HL-60 (cell line): ENCODE results near the gene PAPPA2.
"Not testable (repeated sequence)": the region's sequence is repeated elsewhere in the genome, so short reads cannot be mapped to it uniquely, and the experiment has no call there.

ENCODE experiments used
- DNase-seq, 2 experiments: peaks; one replicate each; pipeline ENCODE4 v3.0.0-alpha.2; 2010 to 2020; ENCODE audit warnings: low read depth in 1 of 2, low spot score in 1 of 2
- H3K27ac ChIP-seq: fragments of 250-450 bp; sonication (Bioruptor Pico); replicated peaks from 2 replicates; pipeline ENCODE4 v1.5.1; 2020; ENCODE audit warnings: mild to moderate bottlenecking, moderate library complexity
- H3K27me3 ChIP-seq: fragments of 250-450 bp; sonication (Bioruptor Pico); 2 replicates; pipeline ENCODE4 v1.5.1; 2021; ENCODE audit warnings: mild to moderate bottlenecking, moderate library complexity; ENCODE audit not compliant: insufficient read depth, poor library complexity, severe bottlenecking
- H3K4me3 ChIP-seq: replicated peaks from 2 replicates; pipeline ENCODE4 v1.5.1; 2011; ENCODE audit warnings: mild to moderate bottlenecking, control low read depth, low read length; ENCODE audit not compliant: insufficient read depth
- CTCF ChIP-seq: IDR thresholded peaks from one replicate; pipeline ENCODE4 v1.5.1; 2011; ENCODE audit warnings: low read length, control low read depth, inconsistent platforms; ENCODE audit not compliant: insufficient read depth
- GABPA ChIP-seq: IDR thresholded peaks from 2 replicates; pipeline ENCODE4 v1.6.1; 2012; ENCODE audit warnings: low read depth
- POLR2AphosphoS5 ChIP-seq: IDR thresholded peaks from 2 replicates; pipeline ENCODE4 v1.6.1; 2012; ENCODE audit warnings: low read depth
- SPI1 ChIP-seq: IDR thresholded peaks from 2 replicates; pipeline ENCODE4 v1.6.1; 2012; ENCODE audit warnings: low read depth, mild to moderate bottlenecking, borderline replicate concordance
- TF ChIP-seq, protein P1 (sequence below): IDR thresholded peaks from 2 replicates; pipeline ENCODE4 v1.6.1; 2012; ENCODE audit warnings: low read depth; ENCODE audit not compliant: insufficient replicate concordance

PAPPA2 gene

DNA sequence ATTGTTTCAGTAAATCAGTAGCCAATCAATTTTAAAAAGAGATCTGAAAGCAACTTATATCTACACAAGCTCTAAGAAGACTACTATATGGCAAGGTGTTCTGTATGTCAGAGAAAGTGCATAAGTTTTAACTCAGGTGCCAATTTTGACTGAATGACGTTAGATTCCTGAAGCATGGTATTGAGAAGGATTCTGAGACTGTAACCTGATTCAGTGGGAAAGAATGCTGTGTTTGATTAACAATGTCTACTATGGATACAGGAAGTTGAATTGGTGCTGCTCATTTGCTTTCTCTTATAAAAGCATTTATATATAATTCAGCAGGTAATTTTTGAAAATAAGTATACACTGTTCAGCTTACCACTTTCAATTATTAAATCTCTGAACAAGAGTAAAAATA is 156.3 kb downstream of the PAPPA2 start:
- H3K27ac ChIP-seq: no peak overlapping the region
- no peak for DNase-seq
- H3K4me3 ChIP-seq: no peak overlapping the region
- H3K27me3 ChIP-seq: no peaks in the 10 kb centered on the region
- no peak for TF ChIP-seq GABPA
- TF ChIP-seq, protein P1, sequence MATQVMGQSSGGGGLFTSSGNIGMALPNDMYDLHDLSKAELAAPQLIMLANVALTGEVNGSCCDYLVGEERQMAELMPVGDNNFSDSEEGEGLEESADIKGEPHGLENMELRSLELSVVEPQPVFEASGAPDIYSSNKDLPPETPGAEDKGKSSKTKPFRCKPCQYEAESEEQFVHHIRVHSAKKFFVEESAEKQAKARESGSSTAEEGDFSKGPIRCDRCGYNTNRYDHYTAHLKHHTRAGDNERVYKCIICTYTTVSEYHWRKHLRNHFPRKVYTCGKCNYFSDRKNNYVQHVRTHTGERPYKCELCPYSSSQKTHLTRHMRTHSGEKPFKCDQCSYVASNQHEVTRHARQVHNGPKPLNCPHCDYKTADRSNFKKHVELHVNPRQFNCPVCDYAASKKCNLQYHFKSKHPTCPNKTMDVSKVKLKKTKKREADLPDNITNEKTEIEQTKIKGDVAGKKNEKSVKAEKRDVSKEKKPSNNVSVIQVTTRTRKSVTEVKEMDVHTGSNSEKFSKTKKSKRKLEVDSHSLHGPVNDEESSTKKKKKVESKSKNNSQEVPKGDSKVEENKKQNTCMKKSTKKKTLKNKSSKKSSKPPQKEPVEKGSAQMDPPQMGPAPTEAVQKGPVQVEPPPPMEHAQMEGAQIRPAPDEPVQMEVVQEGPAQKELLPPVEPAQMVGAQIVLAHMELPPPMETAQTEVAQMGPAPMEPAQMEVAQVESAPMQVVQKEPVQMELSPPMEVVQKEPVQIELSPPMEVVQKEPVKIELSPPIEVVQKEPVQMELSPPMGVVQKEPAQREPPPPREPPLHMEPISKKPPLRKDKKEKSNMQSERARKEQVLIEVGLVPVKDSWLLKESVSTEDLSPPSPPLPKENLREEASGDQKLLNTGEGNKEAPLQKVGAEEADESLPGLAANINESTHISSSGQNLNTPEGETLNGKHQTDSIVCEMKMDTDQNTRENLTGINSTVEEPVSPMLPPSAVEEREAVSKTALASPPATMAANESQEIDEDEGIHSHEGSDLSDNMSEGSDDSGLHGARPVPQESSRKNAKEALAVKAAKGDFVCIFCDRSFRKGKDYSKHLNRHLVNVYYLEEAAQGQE: no peak
- no peak for TF ChIP-seq SPI1
- no peak for TF ChIP-seq CTCF
- TF ChIP-seq POLR2AphosphoS5: no peak

- Histone ChIP-seq H3K27ac (no peak overlapping the region), H3K4me3 (no peak overlapping the region), H3K27me3 (no peaks in the 10 kb centered on the region)
- no peak for DNase-seq
- no peak for TF ChIP-seq SPI1
Observed at GRCh38 chr1:176625365-176625764, 162.4 kb downstream of the PAPPA2 start.

- no peak for DNase-seq
- Histone ChIP-seq H3K4me3 (no peak overlapping the region), H3K27ac (no peak overlapping the region), H3K27me3 (no peaks in the 10 kb centered on the region)
- no peak for TF ChIP-seq SPI1
- no peak for TF ChIP-seq POLR2AphosphoS5
- TF ChIP-seq GABPA: no peak
- TF ChIP-seq, protein P1: no peak
- TF ChIP-seq CTCF: no peak
Observed at GRCh38 chr1:176626572-176627061, 163.6 kb downstream of the PAPPA2 start.

DNA sequence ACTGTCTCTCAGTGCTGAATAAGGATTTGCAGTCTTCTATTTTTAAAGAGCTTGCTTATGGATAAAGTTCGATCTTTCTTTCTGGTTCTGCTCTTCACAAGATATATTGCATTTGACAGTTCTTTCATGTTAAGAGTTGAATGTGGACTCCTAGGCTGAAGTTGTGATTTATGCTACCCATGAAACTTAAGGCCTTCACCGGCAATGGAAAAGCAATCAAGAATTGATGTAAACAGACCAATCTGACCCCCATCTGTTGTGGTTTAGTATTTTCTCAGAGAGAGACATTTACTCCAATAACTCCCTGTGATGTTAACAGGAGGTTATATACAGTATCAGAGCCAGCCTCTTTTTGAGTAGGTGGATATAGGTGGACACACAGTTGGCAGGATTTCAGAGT is 165.8 kb downstream of the PAPPA2 start:
- no peak for TF ChIP-seq CTCF
- TF ChIP-seq POLR2AphosphoS5: no peak
- no peak for TF ChIP-seq GABPA
- no peak for TF ChIP-seq SPI1
- TF ChIP-seq, protein P1: no peak
- DNase-seq: no peak
- Histone ChIP-seq H3K4me3 (no peak overlapping the region), H3K27me3 (no peaks in the 10 kb centered on the region), H3K27ac (no peak overlapping the region)

DNA sequence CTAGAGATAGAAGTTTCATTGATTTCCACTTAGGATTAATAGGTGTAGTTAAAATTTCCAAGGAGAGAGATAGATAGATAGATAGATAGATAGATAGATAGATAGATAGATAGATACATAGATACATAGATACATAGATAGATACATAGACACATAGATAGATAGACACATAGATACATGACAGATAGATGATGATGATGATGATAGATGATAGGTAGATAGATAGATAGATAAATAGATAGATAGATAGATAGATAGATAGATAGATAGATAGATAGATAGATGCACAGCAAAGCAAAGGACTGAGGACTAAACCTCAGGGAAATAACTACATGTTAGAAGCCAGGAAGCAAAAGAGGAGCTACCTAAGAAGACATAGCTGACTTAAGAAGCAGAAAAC is 171.8 kb downstream of the PAPPA2 start:
- not testable (repeated sequence) for H3K27me3 ChIP-seq, H3K27ac ChIP-seq, DNase-seq, H3K4me3 ChIP-seq
